H9 (cell line): ENCODE data around the gene LRG1. TPM values are rescaled to one million over a fixed set of nuclear protein-coding genes. Genes with fewer than 3 reads are reported as not detected.

Experiments
- DNase-seq: peaks from one replicate; pipeline ENCODE4 v3.0.0-alpha.2; 2017
- H2AFZ ChIP-seq: one replicate; pipeline ENCODE4 v1.6.1; 2013; ENCODE audit warnings: mild to moderate bottlenecking, low read length, control low read depth, moderate library complexity
- H2AK5ac ChIP-seq: 2 replicates; pipeline ENCODE4 v1.6.1; 2013; ENCODE audit warnings: low read length, control low read depth, mixed read lengths; ENCODE audit not compliant: insufficient read length
- H2BK120ac ChIP-seq: one replicate; pipeline ENCODE4 v1.6.1; 2013; ENCODE audit warnings: low read depth, mild to moderate bottlenecking, low read length, control low read depth, inconsistent platforms; ENCODE audit not compliant: poor library complexity, severe bottlenecking
- H2BK12ac ChIP-seq: 2 replicates; pipeline ENCODE4 v1.6.1; 2013; ENCODE audit warnings: low read length, control low read depth, mixed read lengths, low read depth; ENCODE audit not compliant: insufficient read length
- H2BK15ac ChIP-seq: 2 replicates; pipeline ENCODE4 v1.6.1; 2013; ENCODE audit warnings: low read depth, low read length, control low read depth
- H2BK20ac ChIP-seq: one replicate; pipeline ENCODE4 v1.6.1; 2013; ENCODE audit warnings: low read depth, mild to moderate bottlenecking, low read length, control low read depth, inconsistent platforms; ENCODE audit not compliant: poor library complexity, severe bottlenecking
- H2BK5ac ChIP-seq: 2 replicates; pipeline ENCODE4 v1.6.1; 2013; ENCODE audit warnings: low read length, control low read depth, mixed read lengths; ENCODE audit not compliant: insufficient read length
- H3K14ac ChIP-seq: 2 replicates; pipeline ENCODE4 v1.6.1; 2013; ENCODE audit warnings: low read length, control low read depth; ENCODE audit not compliant: insufficient read depth
- H3K18ac ChIP-seq: 2 replicates; pipeline ENCODE4 v1.6.1; 2013; ENCODE audit warnings: low read depth, mild to moderate bottlenecking, mixed read lengths, low read length, control low read depth; ENCODE audit not compliant: insufficient read length
- H3K23ac ChIP-seq: 2 replicates; pipeline ENCODE4 v1.6.1; 2013; ENCODE audit warnings: low read length, control low read depth, mixed read lengths, low read depth; ENCODE audit not compliant: insufficient read length
- H3K23me2 ChIP-seq: 2 replicates; pipeline ENCODE4 v1.6.1; 2013; ENCODE audit warnings: low read depth, mild to moderate bottlenecking, mixed read lengths, low read length, control low read depth; ENCODE audit not compliant: insufficient read length, poor library complexity, severe bottlenecking
- H3K27ac ChIP-seq: 2 replicates; pipeline ENCODE4 v1.5.1; 2013; ENCODE audit warnings: low read length, control low read depth, mixed read lengths, low read depth; ENCODE audit not compliant: insufficient read length
- H3K27me3 ChIP-seq: 2 replicates; pipeline ENCODE4 v1.6.1; 2013; ENCODE audit warnings: low read length, control low read depth, inconsistent platforms; ENCODE audit not compliant: insufficient read depth
- H3K4ac ChIP-seq: 2 replicates; pipeline ENCODE4 v1.6.1; 2013; ENCODE audit warnings: low read depth, mild to moderate bottlenecking, control low read depth, inconsistent platforms, low read length, moderate library complexity
- H3K4me1 ChIP-seq: 2 replicates; pipeline ENCODE4 v1.6.1; 2013; ENCODE audit warnings: low read length, control low read depth, inconsistent platforms; ENCODE audit not compliant: insufficient read depth
- H3K4me2 ChIP-seq: 2 replicates; pipeline ENCODE4 v1.6.1; 2013; ENCODE audit warnings: low read length, control low read depth, mixed read lengths; ENCODE audit not compliant: insufficient read length, insufficient read depth
- H3K56ac ChIP-seq: 2 replicates; pipeline ENCODE4 v1.6.1; 2013; ENCODE audit warnings: low read depth, mild to moderate bottlenecking, mixed read lengths, low read length, control low read depth; ENCODE audit not compliant: insufficient read length
- H3K79me1 ChIP-seq: 2 replicates; pipeline ENCODE4 v1.6.1; 2013; ENCODE audit warnings: low read depth, mild to moderate bottlenecking, moderate library complexity, low read length, control low read depth, inconsistent platforms; ENCODE audit not compliant: insufficient read depth, poor library complexity, severe bottlenecking
- H3K79me2 ChIP-seq: 2 replicates; pipeline ENCODE4 v1.6.1; 2013; ENCODE audit warnings: low read length, control low read depth, inconsistent platforms; ENCODE audit not compliant: insufficient read depth
- H3K9ac ChIP-seq: 2 replicates; pipeline ENCODE4 v1.6.1; 2013; ENCODE audit warnings: low read length, control low read depth, mixed read lengths; ENCODE audit not compliant: insufficient read length; ENCODE audit errors: extremely low read depth
- H3K9me3 ChIP-seq: one replicate; pipeline ENCODE4 v1.6.1; 2013; ENCODE audit warnings: low read depth, low read length, inconsistent platforms; ENCODE audit not compliant: control insufficient read depth
- H3T11ph ChIP-seq: one replicate; pipeline ENCODE4 v1.6.1; 2013; ENCODE audit warnings: mild to moderate bottlenecking, low read length, control low read depth, inconsistent platforms
- H4K20me1 ChIP-seq: one replicate; pipeline ENCODE4 v1.6.1; 2013; ENCODE audit not compliant: control insufficient read depth, insufficient read length, insufficient read depth
- H4K5ac ChIP-seq: 2 replicates; pipeline ENCODE4 v1.6.1; 2013; ENCODE audit warnings: low read depth, mild to moderate bottlenecking, mixed read lengths, low read length, control low read depth; ENCODE audit not compliant: insufficient read length
- H4K8ac ChIP-seq: replicated peaks from 2 replicates; pipeline ENCODE4 v1.6.1; 2013; ENCODE audit warnings: low read length, control low read depth, mixed read lengths, low read depth; ENCODE audit not compliant: insufficient read length
- H4K91ac ChIP-seq: 2 replicates; pipeline ENCODE4 v1.6.1; 2013; ENCODE audit warnings: low read depth, mild to moderate bottlenecking, moderate library complexity, mixed read lengths, low read length, control low read depth; ENCODE audit not compliant: insufficient read length
- H3K27ac Mint-ChIP-seq, 3 experiments: 2 replicates in 2 of 3; 3 replicates in 1 of 3; pipeline ENCODE4 v1.8.0; 2020 to 2021; ENCODE audit warnings: mixed read lengths in 3 of 3, mild to moderate bottlenecking in 1 of 3, moderate library complexity in 1 of 3
- H3K27me3 Mint-ChIP-seq: 2 replicates; pipeline ENCODE4 v1.8.0; 2021; ENCODE audit warnings: low read depth, mild to moderate bottlenecking, moderate library complexity, mixed read lengths
- H3K36me3 Mint-ChIP-seq, 3 experiments: 2 replicates in 2 of 3; 3 replicates in 1 of 3; pipeline ENCODE4 v1.8.0; 2020 to 2021; ENCODE audit warnings: low read depth in 3 of 3, mixed read lengths in 3 of 3; ENCODE audit not compliant: insufficient read depth in 1 of 3
- H3K4me1 Mint-ChIP-seq, 2 experiments: 2 replicates each; pipeline ENCODE4 v1.8.0; 2020; ENCODE audit warnings: mixed read lengths in 2 of 2
- H3K4me3 Mint-ChIP-seq, 2 experiments: 2 replicates in 1 of 2; 3 replicates in 1 of 2; pipeline ENCODE4 v1.8.0; 2020 to 2021; ENCODE audit warnings: mild to moderate bottlenecking in 2 of 2, mixed read lengths in 2 of 2, moderate library complexity in 1 of 2
- H3K9me3 Mint-ChIP-seq, 2 experiments: 2 replicates in 1 of 2; 3 replicates in 1 of 2; pipeline ENCODE4 v1.8.0; 2020; ENCODE audit warnings: mild to moderate bottlenecking in 2 of 2, mixed read lengths in 2 of 2, moderate library complexity in 1 of 2
- CTCF ChIP-seq: fragments of 200-600 bp; sonication (generic); conservative IDR thresholded peaks from 3 replicates; pipeline ENCODE4 v1.8.0; 2021; ENCODE audit warnings: antibody characterized with exemption, mild to moderate bottlenecking
- WGBS: extraction: QIAGEN DNeasy Blood & Tissue Kit; methylation state at CpG from one replicate; pipeline ENCODE4 v1.1.7; 2013; ENCODE audit warnings: missing lambda C conversion rate, low lambda C conversion rate, mixed read lengths; ENCODE audit not compliant: insufficient read length; ENCODE audit errors: extremely low coverage; 5-methylcytosine and 5-hydroxymethylcytosine counted together
- total RNA-seq: library from RNA; stranded (reverse); gene quantifications from 2 replicates; pipeline ENCODE4 v1.2.1, GENCODE V29; 2021

LRG1 gene
- total RNA-seq, 1 experiment from 2014 or later: 0.24 TPM

DNA sequence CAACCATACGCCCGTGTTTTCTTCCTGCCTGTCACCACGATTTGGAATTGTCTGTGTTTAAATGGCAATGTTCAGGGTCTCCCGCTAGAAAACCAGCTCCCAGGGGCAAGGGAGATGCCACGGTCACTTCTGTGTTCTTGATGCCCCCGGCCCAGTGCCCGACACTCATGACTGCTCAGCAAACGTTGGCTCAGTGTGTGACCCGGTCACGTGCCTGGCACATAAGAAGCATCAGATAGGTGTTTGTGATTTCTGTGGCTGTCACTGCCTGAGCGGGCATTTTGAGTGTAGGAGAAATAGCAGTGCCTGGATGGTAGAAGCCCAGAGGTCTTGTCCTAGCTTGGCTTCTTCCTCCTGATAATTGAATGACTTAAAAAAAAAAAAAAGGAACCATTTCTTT is 52.3 kb downstream of the LRG1 start:
- no peak overlapping the region for H3K18ac ChIP-seq
- no peak overlapping the region for H4K91ac ChIP-seq
- no peak overlapping the region for H2BK20ac ChIP-seq
- H2BK5ac ChIP-seq: no peak overlapping the region
- no peaks in the 10 kb centered on the region for H3K4me1 Mint-ChIP-seq
- H3K4me3 Mint-ChIP-seq: no peak overlapping the region
- H2AFZ ChIP-seq: no peak overlapping the region
- H3K27ac Mint-ChIP-seq: peak overlapping the region in 1 of 3 experiments; percentile 29; a peak in 2 of 7 replicates
- DNase-seq: peak; percentile 17
- no peaks in the 10 kb centered on the region for H3K27me3 ChIP-seq
- no peak overlapping the region for H4K8ac ChIP-seq
- H3K4ac ChIP-seq: no peak overlapping the region
- no peaks in the 10 kb centered on the region for H3K79me1 ChIP-seq
- no peak overlapping the region for H2BK12ac ChIP-seq
- H4K20me1 ChIP-seq: no peaks in the 10 kb centered on the region
- H3K23ac ChIP-seq: no peak overlapping the region
- H2BK15ac ChIP-seq: no peak overlapping the region
- H3K9me3 Mint-ChIP-seq: no peaks in the 10 kb centered on the region
- H4K5ac ChIP-seq: no peak overlapping the region
- H3K23me2 ChIP-seq: no peaks in the 10 kb centered on the region
- no peak overlapping the region for H3T11ph ChIP-seq
- peaks cover 25 to 58% (median 50%) of the 10 kb centered on the region in 3 experiments; a peak in 6 of 7 replicates for H3K36me3 Mint-ChIP-seq
- no peaks in the 10 kb centered on the region for H3K27me3 Mint-ChIP-seq
- H3K4me2 ChIP-seq: no peak overlapping the region
- no CpG with 5 or more reads among the region's 11 CpGs for WGBS
- no peaks in the 10 kb centered on the region; the same call in 1 of the 2 replicates for H3K4me1 ChIP-seq
- no peaks in the 10 kb centered on the region for H3K79me2 ChIP-seq
- H3K14ac ChIP-seq: no peak overlapping the region
- H3K9ac ChIP-seq: no peak overlapping the region
- H3K56ac ChIP-seq: no peak overlapping the region
- H3K9me3 ChIP-seq: no peaks in the 10 kb centered on the region
- H2BK120ac ChIP-seq: no peak overlapping the region
- no peak for TF ChIP-seq CTCF
- no peak overlapping the region for H3K27ac ChIP-seq
- no peak overlapping the region for H2AK5ac ChIP-seq

Other genes starting within 250 kb of the LRG1 start
- 0.26 TPM in 1 of 2 replicates, not detected in the other for gene TMIGD2, start 237.6 kb downstream of the LRG1 start, total RNA-seq
- gene FSD1, start 235.4 kb downstream of the LRG1 start, total RNA-seq: 53.6 and 53.9 TPM in 2 replicates
- gene STAP2, start 201.2 kb downstream of the LRG1 start, total RNA-seq: 19.0 and 20.2 TPM in 2 replicates
- 37.0 and 38.2 TPM in 2 replicates for gene MPND, start 196.5 kb downstream of the LRG1 start, total RNA-seq
- gene SH3GL1, start 139.5 kb downstream of the LRG1 start, total RNA-seq: 85.5 TPM in 2 replicates
- gene CHAF1A, start 137.4 kb downstream of the LRG1 start, total RNA-seq: 143 and 148 TPM in 2 replicates
- 34.1 and 39.0 TPM in 2 replicates for gene UBXN6, start 82.2 kb downstream of the LRG1 start, total RNA-seq
- 108 and 117 TPM in 2 replicates for gene HDGFL2, start 67.7 kb downstream of the LRG1 start, total RNA-seq
- gene PLIN4, start 21.6 kb downstream of the LRG1 start, total RNA-seq: 0.90 and 1.1 TPM in 2 replicates
- gene PLIN5, start 4.8 kb downstream of the LRG1 start, total RNA-seq: 2.7 and 3.9 TPM in 2 replicates
- 38.4 and 38.7 TPM in 2 replicates for gene SEMA6B, start 19.6 kb upstream of the LRG1 start, total RNA-seq
- 3.5 and 4.2 TPM in 2 replicates for gene TNFAIP8L1, start 99.5 kb upstream of the LRG1 start, total RNA-seq
- 43.4 and 47.0 TPM in 2 replicates for gene MYDGF, start 130.3 kb upstream of the LRG1 start, total RNA-seq
- gene DPP9, start 183.8 kb upstream of the LRG1 start, total RNA-seq: 43.3 and 46.4 TPM in 2 replicates